Lung (tissue), 12 donors: ENCODE data around the gene DENND1C. TPM values are rescaled to one million over a fixed set of nuclear protein-coding genes. Genes with fewer than 3 reads are reported as not detected.

ENCODE experiments used
- ATAC-seq: fragments of 200-7000 bp; cut with Tn5 transposase; one replicate; pipeline ENCODE4 v1.9.1; 2020; ENCODE audit warnings: moderate number of reproducible peaks; ENCODE audit not compliant: insufficient read depth, low FRiP score
- DNase-seq, 3 donors: peaks; one replicate each; pipeline ENCODE4 v3.0.0-alpha.2; 2013 to 2017
- H3K27ac ChIP-seq, 2 donors: one replicate each; pipeline ENCODE4 v1.5.1; 2013; ENCODE audit warnings: mild to moderate bottlenecking in 2 of 2, moderate library complexity in 2 of 2, control low read depth in 1 of 2, inconsistent platforms in 1 of 2, low read depth in 1 of 2, low read length in 1 of 2
- H3K27me3 ChIP-seq, 3 donors: one replicate each; pipeline ENCODE4 v1.5.1; 2013; ENCODE audit warnings: low read length in 2 of 3; ENCODE audit not compliant: control insufficient read depth in 3 of 3, insufficient read depth in 3 of 3
- H3K36me3 ChIP-seq, 4 donors: one replicate each; pipeline ENCODE4 v1.5.1; 2013; ENCODE audit warnings: low read length in 4 of 4, mild to moderate bottlenecking in 1 of 4, moderate library complexity in 1 of 4; ENCODE audit not compliant: control insufficient read depth in 4 of 4, insufficient read depth in 4 of 4
- H3K4me1 ChIP-seq, 5 donors: one replicate each; pipeline ENCODE4 v1.5.1; 2013; ENCODE audit warnings: low read length in 5 of 5, mild to moderate bottlenecking in 2 of 5, moderate library complexity in 1 of 5; ENCODE audit not compliant: control insufficient read depth in 5 of 5, insufficient read depth in 5 of 5
- H3K4me3 ChIP-seq: one replicate; pipeline ENCODE4 v1.5.1; 2013; ENCODE audit warnings: mild to moderate bottlenecking, control low read depth, moderate library complexity
- H3K9ac ChIP-seq, 2 donors: one replicate each; pipeline ENCODE4 v1.5.1; 2013; ENCODE audit warnings: low read length in 2 of 2, control low read depth in 1 of 2; ENCODE audit not compliant: insufficient read depth in 1 of 2
- H3K9me3 ChIP-seq, 4 donors: one replicate each; pipeline ENCODE4 v1.5.1; 2013; ENCODE audit warnings: low read length in 3 of 4, mild to moderate bottlenecking in 1 of 4, moderate library complexity in 1 of 4; ENCODE audit not compliant: control insufficient read depth in 4 of 4, insufficient read depth in 3 of 4
- CTCF ChIP-seq: IDR thresholded peaks from 2 replicates; pipeline ENCODE4 v1.5.1; 2012; ENCODE audit warnings: mild to moderate bottlenecking; ENCODE audit errors: control extremely low read depth, extremely low read depth
- WGBS, 2 donors: extraction: QIAGEN DNeasy Blood & Tissue Kit; methylation state at CpG; one replicate each; pipeline ENCODE4 v1.1.7; 2013; 5-methylcytosine and 5-hydroxymethylcytosine counted together
- polyA plus RNA-seq, 2 donors: library from polyadenylated mRNA; stranded (reverse); fragments of 200-250 nt; gene quantifications; one replicate each; pipeline ENCODE4 v1.2.1, GENCODE V29; 2013
- total RNA-seq, 2 donors: library from RNA; depleted of rRNA in 1 of 2; stranded (reverse); fragments of >200 nt in 1 of 2; gene quantifications; one replicate each; pipeline ENCODE4 v1.2.1, GENCODE V29; 2014 to 2021
- donor health status: control.
- donor health status: control.
- donor health status: Bipolar disorder and iron deficiency.
- donor health status: healthy.
- donor health status: DM: yes; HTN: yes; CAD: no.

DENND1C gene
- total and polyA plus RNA-seq, 4 donors = 2.7 to 11.0 (median 9.3) TPM

GRCh38 chr19:6484230-6484629, 2.6 kb upstream of the DENND1C start:
- Histone ChIP-seq H3K27me3 (no peaks in the 10 kb centered on the region), H3K36me3 (no peaks in the 10 kb centered on the region), H3K4me3 (no peak overlapping the region), H3K4me1 (no peaks in the 10 kb centered on the region), H3K27ac (no peak overlapping the region), H3K9ac (no peak overlapping the region), H3K9me3 (peaks cover 0 to 2% (median 0%) of the 10 kb centered on the region in 4 donors)
- no peak for DNase-seq
- 65 to 80% methylated on average over 8 of the region's 8 CpGs for WGBS, 2 donors
- ATAC-seq = no peak
- no peak for TF ChIP-seq CTCF

GRCh38 chr19:6483235-6483634, 1.6 kb upstream of the DENND1C start:
- DNase-seq (peak in 2 of 3 donors; percentile 31 to 47), ATAC-seq (no peak)
- Histone ChIP-seq H3K27ac (no peak overlapping the region), H3K27me3 (peaks cover 0 to 3% (median 0%) of the 10 kb centered on the region in 3 donors), H3K36me3 (no peaks in the 10 kb centered on the region), H3K9ac (no peak overlapping the region), H3K4me3 (no peak overlapping the region), H3K4me1 (no peaks in the 10 kb centered on the region), H3K9me3 (peaks cover 0 to 2% (median 0%) of the 10 kb centered on the region in 4 donors)
- TF ChIP-seq CTCF = no peak
- WGBS, 2 donors = 66 to 93% methylated on average over 3 of the region's 3 CpGs

- H3K9me3 ChIP-seq = peaks cover 0 to 2% (median 0%) of the 10 kb centered on the region in 4 donors
- no peaks in the 10 kb centered on the region for H3K4me1 ChIP-seq
- H3K27me3 ChIP-seq = peaks cover 0 to 3% (median 0%) of the 10 kb centered on the region in 3 donors
- DNase-seq = no peak
- no peak for TF ChIP-seq CTCF
- peak overlapping the region in 1 of 2 donors; percentile 64 for H3K27ac ChIP-seq
- H3K36me3 ChIP-seq = no peaks in the 10 kb centered on the region
- H3K4me3 ChIP-seq = no peak overlapping the region
- ATAC-seq = no peak
- no peak overlapping the region for H3K9ac ChIP-seq
- 92 to 93% methylated on average over 8 of the region's 8 CpGs for WGBS, 2 donors
Observed at GRCh38 chr19:6482343-6482686, 728 bp upstream of the DENND1C start.

GRCh38 chr19:6480848-6481415, 655 bp downstream of the DENND1C start:
- no peak for ATAC-seq

More at GRCh38 chr19:6480848-6481415, 655 bp downstream of the DENND1C start:
- H3K9me3 ChIP-seq = peaks cover 0 to 2% (median 0%) of the 10 kb centered on the region in 4 donors
- no peak overlapping the region for H3K4me3 ChIP-seq
- no peak overlapping the region for H3K9ac ChIP-seq
- no peak for DNase-seq
- H3K27me3 ChIP-seq = peaks cover 0 to 4% (median 3%) of the 10 kb centered on the region in 3 donors
- no peak for TF ChIP-seq CTCF
- H3K27ac ChIP-seq = no peak overlapping the region
- H3K36me3 ChIP-seq = no peaks in the 10 kb centered on the region
- peaks cover 0 to 5% (median 0%) of the 10 kb centered on the region in 5 donors for H3K4me1 ChIP-seq
- whole genome bisulfite sequencing, 2 donors = 56 to 67% methylated on average over 10 of the region's 10 CpGs
